Suprapubic skin (tissue), 4 donors: ENCODE measurements around the gene SLC22A2.

Experiments used
- CTCF ChIP-seq, 2 donors: fragments of 200-600 bp in 1 of 2; fragments of 450-650 bp in 1 of 2; sonication (generic) in 1 of 2; IDR thresholded peaks; one replicate each; pipeline ENCODE4 v1.5.1; 2016 to 2019; ENCODE audit warnings: antibody characterized with exemption in 2 of 2, mild to moderate bottlenecking in 1 of 2, moderate library complexity in 1 of 2
- EP300 ChIP-seq: sonication (generic); formaldehyde crosslinking; IDR thresholded peaks from one replicate; pipeline ENCODE4 v1.6.1; 2017; ENCODE audit warnings: antibody characterized with exemption
- POLR2A ChIP-seq, 2 donors: fragments of 450-650 bp; IDR thresholded peaks; one replicate each; pipeline ENCODE4 v1.6.1; 2017; ENCODE audit warnings: antibody characterized with exemption in 2 of 2, mild to moderate bottlenecking in 2 of 2, moderate library complexity in 2 of 2
- POLR2AphosphoS5 ChIP-seq, 3 donors: sonication (generic); formaldehyde crosslinking; IDR thresholded peaks; one replicate each; pipeline ENCODE4 v1.6.1; 2017; ENCODE audit warnings: antibody characterized with exemption in 3 of 3

- TF ChIP-seq EP300 (no peak), POLR2A (IDR thresholded peaks at IDR 0.05) (no peak), CTCF (IDR thresholded peaks at IDR 0.05) (no peak), POLR2AphosphoS5 (IDR thresholded peaks at IDR 0.05) (no peak)
Measured at GRCh38 chr6:160274871-160275510, 16.4 kb upstream of the SLC22A2 start.
